ENCODE measurements around the gene TOMM70. TPM values are rescaled to one million over a fixed set of nuclear protein-coding genes. Genes with fewer than 3 reads are reported as not detected.

The TOMM70 gene
- polyA plus RNA-seq, 1 donor from 2014 or later, result 110 TPM

- no peaks in the 10 kb centered on the region for H3K27me3 ChIP-seq (ENCODE audit: insufficient read depth, low read depth, low read length)
- H3K27ac ChIP-seq (ENCODE audit: low read length), result no peak overlapping the region
- no peaks in the 10 kb centered on the region for H3K9me2 ChIP-seq (ENCODE audit: insufficient read depth, low read length)
Measured at GRCh38 chr3:100333970-100334487, 66.9 kb downstream of the TOMM70 start.

GRCh38 chr3:100333051-100333450, 67.8 kb downstream of the TOMM70 start:
- Histone ChIP-seq H3K27me3 (ENCODE audit: insufficient read depth, low read depth, low read length) (no peaks in the 10 kb centered on the region), H3K36me3 (ENCODE audit: insufficient read depth, low read length) (no peaks in the 10 kb centered on the region), H4K20me1 (ENCODE audit: insufficient read depth) (no peaks in the 10 kb centered on the region), H3K4me3 (ENCODE audit: low read length) (no peak overlapping the region), H3K9me2 (ENCODE audit: insufficient read depth, low read length) (no peaks in the 10 kb centered on the region), H3K9ac (ENCODE audit: low read length) (no peak overlapping the region), H3K27ac (ENCODE audit: low read length) (no peak overlapping the region), H2AFZ (ENCODE audit: low read depth, low read length) (no peak overlapping the region), H3K9me3 (ENCODE audit: low read length) (no peaks in the 10 kb centered on the region), H3F3A (ENCODE audit: insufficient read depth, low read length, poor library complexity, severe bottlenecking) (no peaks in the 10 kb centered on the region), H3K4me2 (ENCODE audit: low read length) (no peak overlapping the region), H3K79me2 (replicated peaks; ENCODE audit: insufficient read depth, low read length) (no peaks in the 10 kb centered on the region)
- TF ChIP-seq SMC3 (conservative IDR thresholded peaks at IDR 0.05; ENCODE audit: poor library complexity) (no peak), EP300 (conservative IDR thresholded peaks at IDR 0.05; ENCODE audit: poor library complexity, severe bottlenecking) (no peak), TAF1 (IDR thresholded peaks at IDR 0.05; ENCODE audit: low read depth) (no peak), REST (IDR thresholded peaks at IDR 0.05; ENCODE audit: borderline replicate concordance) (no peak), RAD21 (conservative IDR thresholded peaks at IDR 0.05) (no peak), EZH2 (IDR thresholded peaks at IDR 0.05; ENCODE audit: borderline replicate concordance, insufficient read depth, low read length, poor library complexity, severe bottlenecking) (no peak), MXI1 (conservative IDR thresholded peaks at IDR 0.05; ENCODE audit: poor library complexity, severe bottlenecking) (no peak), POLR2AphosphoS5 (IDR thresholded peaks at IDR 0.05) (no peak), CTCF (IDR thresholded peaks at IDR 0.05; ENCODE audit: poor library complexity, severe bottlenecking) (no peak)

More at GRCh38 chr3:100333970-100334487, 66.9 kb downstream of the TOMM70 start:
- H3K9me3 ChIP-seq (ENCODE audit: low read length), result no peaks in the 10 kb centered on the region
- H3K9ac ChIP-seq (ENCODE audit: low read length), result peak overlapping the region; percentile 55
- peak overlapping the region; percentile 79 for H3K4me3 ChIP-seq (ENCODE audit: low read length)
- no peaks in the 10 kb centered on the region for H4K20me1 ChIP-seq (ENCODE audit: insufficient read depth)
- TF ChIP-seq RAD21 (conservative IDR thresholded peaks at IDR 0.05) (no peak), TAF1 (IDR thresholded peaks at IDR 0.05; ENCODE audit: low read depth) (no peak), POLR2AphosphoS5 (IDR thresholded peaks at IDR 0.05) (no peak), SMC3 (conservative IDR thresholded peaks at IDR 0.05; ENCODE audit: poor library complexity) (no peak), EZH2 (IDR thresholded peaks at IDR 0.05; ENCODE audit: borderline replicate concordance, insufficient read depth, low read length, poor library complexity, severe bottlenecking) (no peak)
- peak overlapping the region; percentile 69 for H2AFZ ChIP-seq (ENCODE audit: low read depth, low read length)
- H3K4me2 ChIP-seq (ENCODE audit: low read length), result peak overlapping the region; percentile 62
- no peaks in the 10 kb centered on the region for H3K79me2 ChIP-seq (replicated peaks; ENCODE audit: insufficient read depth, low read length)
- H3F3A ChIP-seq (ENCODE audit: insufficient read depth, low read length, poor library complexity, severe bottlenecking), result no peaks in the 10 kb centered on the region
- no peaks in the 10 kb centered on the region for H3K36me3 ChIP-seq (ENCODE audit: insufficient read depth, low read length)
